Endothelial cell of umbilical vein (primary cell): ENCODE results near the gene TYRO3. TPM values are rescaled to one million over a fixed set of nuclear protein-coding genes. Genes with fewer than 3 reads are reported as not detected.

ENCODE experiments used
- BruUV-seq: library from RNA; stranded (reverse); fragments of 400-500 nt; replicated peaks from 2 replicates; lab custom pipeline; 2021; lab: Mats Ljungman, UMichigan
- CTCF ChIA-PET: fragments of 300-600, 350-600 bp; sonication (Branson Sonifier 250); formaldehyde crosslinking; loops from one replicate; lab custom pipeline; 2021; ENCODE audit warnings: antibody characterized with exemption, inconsistent platforms; lab: Charles Lee
- POLR2A ChIA-PET: fragments of 300-600, 350-600 bp; sonication (Branson Sonifier 250); formaldehyde crosslinking; loops from one replicate; lab custom pipeline; 2021; ENCODE audit warnings: antibody characterized with exemption, inconsistent platforms; lab: Charles Lee
- DNase-seq: peaks from one replicate; pipeline ENCODE4 v3.0.0-alpha.2; 2011; ENCODE audit warnings: low read depth, low spot score
- FAIRE-seq: peaks from 2 replicates; lab custom pipeline; 2011; peaks lifted over from hg19 to GRCh38; lab: Jason Lieb, UNC
- H2AFZ ChIP-seq: 2 replicates; pipeline ENCODE4 v1.6.0; 2012; ENCODE audit warnings: low read depth, low read length, control low read depth, inconsistent platforms
- H3K27ac ChIP-seq: 2 replicates; pipeline ENCODE4 v1.5.1; 2011; ENCODE audit warnings: low read depth, mild to moderate bottlenecking, control low read depth, low read length, moderate library complexity; ENCODE audit not compliant: insufficient read depth
- H3K27me3 ChIP-seq, 2 experiments: 2 replicates each; pipeline versions ENCODE4 v1.6.0 to v1.6.1; 2011; ENCODE audit warnings: low read length in 2 of 2, mixed read lengths in 1 of 2; ENCODE audit not compliant: control insufficient read depth in 2 of 2, insufficient read depth in 2 of 2
- H3K36me3 ChIP-seq, 2 experiments: 2 replicates in 1 of 2; 3 replicates in 1 of 2; pipeline ENCODE4 v1.5.1; 2011; ENCODE audit warnings: low read length in 2 of 2, mild to moderate bottlenecking in 1 of 2, moderate library complexity in 1 of 2; ENCODE audit not compliant: control insufficient read depth in 2 of 2, insufficient read depth in 2 of 2; ENCODE audit errors: extremely low read depth in 1 of 2
- H3K4me1 ChIP-seq: 3 replicates; pipeline ENCODE4 v1.5.1; 2011; ENCODE audit warnings: mild to moderate bottlenecking, low read length; ENCODE audit not compliant: control insufficient read depth, insufficient read depth; ENCODE audit errors: extremely low read depth
- H3K4me2 ChIP-seq: 2 replicates; pipeline ENCODE4 v1.6.1; 2011; ENCODE audit warnings: low read length, control low read depth, mixed read lengths; ENCODE audit not compliant: insufficient read depth
- H3K4me3 ChIP-seq, 3 experiments: fragments of 200-600 bp in 1 of 3; sonication (generic), shearing (Covaris generic) in 1 of 3; replicated peaks in 1 of 3; 2 replicates each; pipeline ENCODE4 v1.5.1; 2011 to 2016; ENCODE audit warnings: control low read depth in 3 of 3, low read length in 3 of 3, mild to moderate bottlenecking in 2 of 3, inconsistent platforms in 1 of 3, low read depth in 1 of 3, moderate library complexity in 1 of 3; ENCODE audit not compliant: insufficient read depth in 1 of 3
- H3K79me2 ChIP-seq: 2 replicates; pipeline ENCODE4 v1.6.0; 2012; ENCODE audit warnings: low read length, inconsistent platforms; ENCODE audit not compliant: control insufficient read depth, insufficient read depth
- H3K9ac ChIP-seq: replicated peaks from 2 replicates; pipeline ENCODE3; 2011; ENCODE audit warnings: low read length, control low read depth; ENCODE audit not compliant: insufficient read depth; ENCODE audit errors: extremely low read depth
- H3K9me1 ChIP-seq: replicated peaks from 3 replicates; pipeline ENCODE4 v1.6.0; 2011; ENCODE audit warnings: mild to moderate bottlenecking, low read length; ENCODE audit not compliant: control insufficient read depth, insufficient read depth; ENCODE audit errors: extremely low read depth
- H3K9me3 ChIP-seq: replicated peaks from 2 replicates; pipeline ENCODE4 v1.5.1; 2012; ENCODE audit warnings: low read length, inconsistent platforms; ENCODE audit not compliant: control insufficient read depth, insufficient read depth
- H4K20me1 ChIP-seq: replicated peaks from 2 replicates; pipeline ENCODE3; 2011; ENCODE audit warnings: mild to moderate bottlenecking, low read length; ENCODE audit not compliant: control insufficient read depth, insufficient read depth; ENCODE audit errors: extremely low read depth
- CTCF ChIP-seq, 2 donors: IDR thresholded peaks; 1 replicate in 1 of 2; 2 replicates in 1 of 2; pipeline ENCODE4 v1.5.1; 2011; ENCODE audit warnings: low read length in 2 of 2, mild to moderate bottlenecking in 2 of 2, moderate library complexity in 2 of 2, control low read depth in 1 of 2, inconsistent platforms in 1 of 2, low read depth in 1 of 2; ENCODE audit not compliant: insufficient read depth in 1 of 2; ENCODE audit errors: extremely low read depth in 1 of 2
- EZH2 ChIP-seq: IDR thresholded peaks from 2 replicates; pipeline ENCODE4 v1.6.1; 2012; ENCODE audit warnings: borderline replicate concordance, low read depth, mild to moderate bottlenecking, moderate library complexity, low read length, inconsistent platforms; ENCODE audit not compliant: severe bottlenecking
- FOS ChIP-seq: IDR thresholded peaks from 2 replicates; pipeline ENCODE4 v1.6.1; 2011; ENCODE audit warnings: mild to moderate bottlenecking, low read length, moderate library complexity, borderline replicate concordance; ENCODE audit not compliant: insufficient read depth
- GATA2 ChIP-seq: IDR thresholded peaks from 2 replicates; pipeline ENCODE4 v1.7.0; 2011; ENCODE audit warnings: low read depth, mild to moderate bottlenecking, moderate library complexity, mixed read lengths, low read length; ENCODE audit not compliant: insufficient read length, insufficient read depth
- JUN ChIP-seq: IDR thresholded peaks from 2 replicates; pipeline ENCODE4 v1.6.1; 2011; ENCODE audit warnings: borderline replicate concordance, low read depth; ENCODE audit not compliant: insufficient read length, insufficient read depth
- MAX ChIP-seq: IDR thresholded peaks from 2 replicates; pipeline ENCODE4 v1.6.1; 2011; ENCODE audit not compliant: insufficient read depth, insufficient read length
- dilution Hi-C: fragments of 300-500 bp; cut with MboI; formaldehyde crosslinking; loops from one replicate; pipeline ENCODE4 v1.15.0; 2019; ENCODE audit warnings: low sequenced_read_pairs; ENCODE audit not compliant: extremely low pct_ligation_motif_present
- intact Hi-C: fragments of 100-400 bp; cut with micrococcal nuclease; formaldehyde crosslinking; loops from one replicate; pipeline ENCODE4 v1.10.0; 2022
- polyA plus RNA-seq, 4 experiments: library from polyadenylated mRNA; depleted of rRNA in 3 of 4; stranded (reverse) in 3 of 4; unstranded in 1 of 4; fragments of >200 nt; gene quantifications; 2 replicates each; pipeline versions ENCODE4 v1.2.1 to v1.2.3, GENCODE V29; 2011 to 2012; ENCODE audit warnings: missing spikeins in 1 of 4
- total RNA-seq: library from RNA; stranded (reverse); gene quantifications from 2 replicates; pipeline ENCODE4 v1.2.3, GENCODE V29; 2021

The TYRO3 gene
- total and polyA plus RNA-seq, 2 donors (not counting 3 experiments of a cell fraction or from before 2014, with no cell fraction given): 14.1 to 14.5 TPM

- CTCF ChIA-PET: interaction anchor here (0.9 to 2.2 kb wide), 3 partner anchors 17 to 42 kb away, joined by 3 to 10 read pairs (median 7); no protein-coding TSS in a partner anchor
- TF ChIP-seq FOS: no peak
- TF ChIP-seq MAX: no peak
- no peak for TF ChIP-seq GATA2
- TF ChIP-seq JUN: no peak
- TF ChIP-seq EZH2: no peak
- TF ChIP-seq CTCF (IDR thresholded peaks at IDR 0.05; ENCODE audit: extremely low read depth in 1 of 2, insufficient read depth in 1 of 2, low read depth in 1 of 2, low read length in 2 of 2): no peak
Observed at GRCh38 chr15:41562244-41562643, 3.2 kb downstream of the TYRO3 start.

More at GRCh38 chr15:41562244-41562643, 3.2 kb downstream of the TYRO3 start:
- H3K4me2 ChIP-seq: no peak overlapping the region
- no TSS peak for BruUV-seq
- H3K9me3 ChIP-seq: no peaks in the 10 kb centered on the region
- intact Hi-C loops (no loop called here), dilution Hi-C loops (no loop called here)
- H3K4me1 ChIP-seq: peaks cover 12% of the 10 kb centered on the region
- H4K20me1 ChIP-seq: no peaks in the 10 kb centered on the region
- H3K4me3 ChIP-seq: no peak overlapping the region
- no peak overlapping the region for H3K9ac ChIP-seq
- FAIRE-seq (no peak), DNase-seq (no peak)
- no peaks in the 10 kb centered on the region for H3K9me1 ChIP-seq
- H2AFZ ChIP-seq: no peak overlapping the region
- H3K27me3 ChIP-seq: no peaks in the 10 kb centered on the region
- H3K27ac ChIP-seq: no peak overlapping the region
- POLR2A ChIA-PET: no interaction called here
- H3K79me2 ChIP-seq: no peaks in the 10 kb centered on the region
- peaks cover 0 to 2% of the 10 kb centered on the region in 2 experiments for H3K36me3 ChIP-seq
